ENCODE measurements around the gene ZBTB33.

GRCh38 chrX:120213438-120214265 is 37.0 kb upstream of the ZBTB33 start:
- TF ChIP-seq POLR2A (IDR thresholded peaks at IDR 0.05; ENCODE audit: low read length): no peak
- TF ChIP-seq GATA1 (IDR thresholded peaks at IDR 0.05; ENCODE audit: low read depth, low read length): no peak

All from erythroblast (primary cell).